Stimulated activated naive B cell treated with anti-CD40 and anti-IgM and Interleukin-4, amounts not matched to agents 10 μg/mL and 1 μg/mL and 100 μg/mL, for 72 hours (primary cell): ENCODE results near the gene ZNF778.
"Not testable (repeated sequence)": the region's sequence is repeated elsewhere in the genome, so short reads cannot be mapped to it uniquely, and the experiment has no call there.

Experiments used
- ATAC-seq, 2 donors: fragments of 150-1000 bp; cut with Tn5 transposase; replicated peaks; 2 replicates each; pipeline ENCODE4 v1.10.0; 2021; ENCODE audit warnings: moderate library complexity in 1 of 2
- DNase-seq: peaks from one replicate; pipeline ENCODE4 v3.0.0; 2021
- H3K27ac Mint-ChIP-seq: one replicate; pipeline ENCODE4 v1.8.0; 2022; ENCODE audit warnings: mild to moderate bottlenecking, mixed read lengths
- H3K27me3 Mint-ChIP-seq, 2 donors: one replicate each; pipeline ENCODE4 v1.8.0; 2022; ENCODE audit warnings: mixed read lengths in 2 of 2
- H3K36me3 Mint-ChIP-seq, 2 donors: one replicate each; pipeline ENCODE4 v1.8.0; 2022; ENCODE audit warnings: mixed read lengths in 2 of 2, mild to moderate bottlenecking in 1 of 2
- H3K4me1 Mint-ChIP-seq, 2 donors: one replicate each; pipeline ENCODE4 v1.8.0; 2022; ENCODE audit warnings: mixed read lengths in 2 of 2, mild to moderate bottlenecking in 1 of 2
- H3K4me3 Mint-ChIP-seq, 2 donors: one replicate each; pipeline ENCODE4 v1.8.0; 2022; ENCODE audit warnings: mild to moderate bottlenecking in 2 of 2, mixed read lengths in 2 of 2, moderate library complexity in 1 of 2
- H3K9me3 Mint-ChIP-seq, 2 donors: one replicate each; pipeline ENCODE4 v1.8.0; 2022; ENCODE audit warnings: mixed read lengths in 2 of 2, mild to moderate bottlenecking in 1 of 2

Gene ZNF778

DNA sequence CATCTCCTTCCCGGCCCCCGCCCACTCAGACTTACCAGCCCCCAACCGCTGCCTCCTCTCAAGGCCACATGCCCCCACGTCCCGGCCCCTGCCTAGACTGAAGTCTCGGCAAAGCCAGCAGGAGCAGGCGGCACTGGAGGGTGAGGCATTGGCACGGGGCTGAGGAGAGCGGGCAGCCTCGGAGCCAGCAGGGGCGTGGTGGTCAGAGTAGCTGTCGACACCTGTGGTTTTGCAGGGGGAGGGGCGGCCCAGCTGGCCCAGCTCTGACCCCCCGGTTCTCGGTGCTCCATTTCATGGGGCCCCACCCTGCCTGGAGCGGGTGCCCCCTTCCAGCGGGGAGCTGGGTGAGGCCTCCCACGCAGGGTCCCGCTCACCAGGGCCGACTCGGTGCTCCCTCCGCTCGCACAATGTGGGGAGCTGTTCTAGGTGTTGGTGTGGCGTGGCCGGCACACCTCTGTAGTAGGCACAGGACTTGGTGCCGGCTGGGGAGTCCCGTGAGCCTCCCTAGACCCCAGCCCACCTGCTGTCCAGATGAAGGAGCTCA lies 41.3 kb upstream of the ZNF778 start:
- Mint-ChIP-seq H3K4me3 (no peak overlapping the region), H3K36me3 (no peaks in the 10 kb centered on the region), H3K27me3 (peaks cover 6 to 12% of the 10 kb centered on the region in 2 donors), H3K4me1 (no peaks in the 10 kb centered on the region), H3K27ac (no peak overlapping the region), H3K9me3 (no peaks in the 10 kb centered on the region)
- DNase-seq (no peak), ATAC-seq (no peak)

DNA sequence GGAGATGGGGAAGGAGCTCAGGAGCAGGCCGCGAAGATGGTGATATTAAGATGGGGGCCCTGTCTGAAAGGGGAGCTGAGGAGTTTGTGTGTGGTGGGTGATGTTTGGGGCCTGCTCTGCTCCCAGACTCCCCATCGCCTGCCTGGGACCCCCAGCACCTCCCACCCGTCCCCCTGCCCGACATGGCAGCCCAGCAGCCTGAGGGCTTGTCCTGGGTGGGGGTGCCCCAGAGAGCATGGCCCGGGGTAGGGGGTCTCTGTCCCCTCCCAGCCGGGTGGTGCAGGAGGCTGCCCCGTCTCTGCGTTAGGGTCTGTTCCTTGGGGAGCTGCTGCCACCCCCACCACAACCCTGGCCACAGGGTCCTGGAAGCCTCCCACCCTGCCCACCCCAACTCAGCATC lies 40.8 kb upstream of the ZNF778 start:
- DNase-seq: no peak
- H3K4me1 Mint-ChIP-seq: no peaks in the 10 kb centered on the region
- peaks cover 11 to 12% of the 10 kb centered on the region in 2 donors for H3K27me3 Mint-ChIP-seq
- H3K9me3 Mint-ChIP-seq: no peaks in the 10 kb centered on the region
- no peaks in the 10 kb centered on the region for H3K36me3 Mint-ChIP-seq
- no peak overlapping the region for H3K4me3 Mint-ChIP-seq
- ATAC-seq: no peak
- H3K27ac Mint-ChIP-seq: no peak overlapping the region

DNA sequence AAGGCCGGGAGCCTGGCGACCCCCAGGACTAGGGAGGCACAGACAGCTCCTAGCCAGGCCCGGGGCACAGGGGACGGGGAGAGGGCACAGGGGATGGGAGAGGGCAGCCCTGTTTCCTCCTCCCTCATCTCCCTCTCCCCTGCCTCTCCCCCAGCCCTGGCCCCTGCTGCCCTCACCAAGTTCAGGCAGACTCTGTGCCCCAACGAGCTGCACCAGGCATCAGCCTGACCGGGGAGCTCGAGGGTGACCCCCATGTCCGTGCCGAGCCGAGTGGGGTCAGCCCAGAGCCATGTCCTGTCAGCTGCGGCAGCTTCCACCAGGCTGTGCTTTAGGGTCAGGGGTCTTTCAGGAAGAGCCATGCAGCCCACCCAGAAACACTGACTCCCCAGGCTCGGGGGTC lies 40.0 kb upstream of the ZNF778 start:
- Mint-ChIP-seq H3K27me3 (peaks cover 12% of the 10 kb centered on the region in 2 donors), H3K27ac (no peak overlapping the region), H3K9me3 (no peaks in the 10 kb centered on the region), H3K36me3 (no peaks in the 10 kb centered on the region), H3K4me1 (no peaks in the 10 kb centered on the region), H3K4me3 (no peak overlapping the region)
- no peak for DNase-seq
- ATAC-seq: no peak

DNA sequence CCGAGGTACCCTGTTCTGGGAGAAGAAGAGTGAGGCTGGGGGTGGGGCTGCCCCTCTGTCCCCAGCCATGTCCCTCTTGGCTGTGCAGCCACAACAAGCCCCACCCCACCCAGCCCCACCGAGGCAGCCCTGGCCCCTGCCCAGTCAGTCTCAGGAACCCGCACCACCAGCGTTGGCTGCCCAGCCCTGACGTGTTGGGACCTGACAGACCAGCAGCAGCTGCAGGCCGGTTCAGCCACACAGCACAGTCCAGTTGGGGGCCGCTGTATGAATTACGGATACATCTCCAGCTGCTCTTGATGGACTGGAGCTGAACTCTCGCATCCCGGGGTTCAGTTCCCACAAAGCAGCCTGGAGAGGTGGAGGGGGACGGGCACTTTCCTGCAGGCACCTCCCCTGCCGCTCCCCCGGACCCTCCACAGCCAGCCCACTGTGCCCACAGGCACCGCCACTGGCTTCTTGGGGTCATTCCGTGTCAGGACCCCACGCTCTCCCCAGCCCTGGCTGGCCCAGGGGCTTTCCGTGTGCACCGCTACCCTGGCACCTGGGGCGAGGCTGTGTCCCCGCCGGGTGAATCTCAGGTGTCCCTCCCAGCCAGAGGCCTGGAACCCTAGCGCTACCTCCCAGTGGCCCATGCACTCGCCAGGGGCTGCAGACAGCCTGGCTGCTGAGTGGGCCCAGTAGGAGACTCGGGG lies 38.9 kb upstream of the ZNF778 start:
- H3K4me3 Mint-ChIP-seq: no peak overlapping the region
- ATAC-seq (no peak), DNase-seq (no peak)
- H3K4me1 Mint-ChIP-seq: no peaks in the 10 kb centered on the region
- no peak overlapping the region for H3K27ac Mint-ChIP-seq
- peaks cover 12 to 17% of the 10 kb centered on the region in 2 donors for H3K27me3 Mint-ChIP-seq
- no peaks in the 10 kb centered on the region for H3K36me3 Mint-ChIP-seq
- no peaks in the 10 kb centered on the region for H3K9me3 Mint-ChIP-seq

DNA sequence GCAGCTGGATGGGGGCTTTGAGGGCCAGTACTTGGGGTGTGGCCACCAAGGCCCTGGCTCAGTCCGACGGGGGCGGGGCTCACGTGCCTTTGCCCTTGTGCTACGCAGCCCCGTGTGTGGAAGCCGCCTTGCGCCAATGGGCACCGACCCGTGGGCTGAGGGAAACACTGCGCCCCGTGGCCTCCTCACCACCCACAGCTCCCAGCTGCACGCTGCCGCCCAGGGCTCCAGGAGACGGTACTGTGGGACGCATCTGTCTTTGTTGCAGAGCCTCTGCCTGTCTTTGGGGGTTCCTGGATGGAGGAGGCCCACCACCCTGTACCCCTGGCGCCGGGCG lies 38.4 kb upstream of the ZNF778 start:
- DNase-seq (no peak), ATAC-seq (no peak)
- H3K27me3 Mint-ChIP-seq: peaks cover 12 to 17% of the 10 kb centered on the region in 2 donors
- no peaks in the 10 kb centered on the region for H3K36me3 Mint-ChIP-seq
- no peaks in the 10 kb centered on the region for H3K4me1 Mint-ChIP-seq
- no peaks in the 10 kb centered on the region for H3K9me3 Mint-ChIP-seq
- no peak overlapping the region for H3K4me3 Mint-ChIP-seq
- H3K27ac Mint-ChIP-seq: no peak overlapping the region

DNA sequence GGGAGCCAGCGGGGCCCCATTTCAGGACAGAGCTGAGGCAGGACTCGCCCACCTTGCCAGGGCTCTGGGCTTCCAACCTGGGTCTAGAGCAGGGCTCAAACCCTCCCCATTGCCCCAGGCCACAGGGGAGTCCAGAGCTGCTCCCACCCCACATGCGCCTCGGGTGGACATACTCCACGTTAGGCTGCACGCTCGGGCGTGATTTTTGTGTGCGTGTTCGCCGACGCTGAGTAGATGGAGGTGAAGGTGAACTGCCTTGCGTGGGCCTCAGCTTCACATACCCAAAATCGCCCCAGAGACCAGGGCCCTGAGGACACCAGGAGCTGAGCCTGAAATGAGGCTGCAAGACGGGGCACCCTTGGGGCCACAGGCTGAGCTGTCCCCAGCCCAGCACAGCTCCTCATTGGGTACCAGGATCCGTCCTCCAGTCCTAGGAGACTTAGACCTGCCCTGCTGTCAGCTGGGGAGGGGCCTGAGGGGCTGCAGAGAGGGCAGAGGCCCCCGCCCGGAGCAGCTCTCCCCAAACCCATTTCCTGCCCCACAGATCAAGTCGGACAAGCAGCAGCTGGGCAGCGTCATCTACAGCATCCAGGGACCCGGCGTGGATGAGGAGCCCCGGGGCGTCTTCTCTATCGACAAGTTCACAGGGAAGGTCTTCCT lies 37.7 kb upstream of the ZNF778 start:
- H3K27me3 Mint-ChIP-seq: peaks cover 12 to 17% of the 10 kb centered on the region in 2 donors
- H3K9me3 Mint-ChIP-seq: no peaks in the 10 kb centered on the region
- ATAC-seq: no peak
- H3K4me3 Mint-ChIP-seq: no peak overlapping the region
- H3K36me3 Mint-ChIP-seq: no peaks in the 10 kb centered on the region
- H3K27ac Mint-ChIP-seq: peak overlapping the region; percentile 14
- no peaks in the 10 kb centered on the region for H3K4me1 Mint-ChIP-seq
- DNase-seq: no peak

DNA sequence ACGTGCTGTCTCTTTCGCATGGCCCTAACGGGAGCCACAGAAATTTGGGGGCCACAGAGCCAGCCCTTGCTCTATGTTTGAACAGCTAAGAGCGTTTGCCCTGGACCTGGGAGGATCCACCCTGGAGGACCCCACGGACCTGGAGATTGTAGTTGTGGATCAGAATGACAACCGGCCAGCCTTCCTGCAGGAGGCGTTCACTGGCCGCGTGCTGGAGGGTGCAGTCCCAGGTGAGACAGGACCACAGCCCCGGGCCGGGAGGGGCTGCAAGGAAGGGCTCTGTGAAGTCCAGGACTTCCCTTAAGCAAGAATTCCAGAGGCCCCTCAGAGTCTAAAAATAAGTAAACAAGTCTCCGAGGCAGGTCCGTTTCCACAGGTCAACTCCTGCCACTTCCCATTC lies 34.0 kb upstream of the ZNF778 start:
- no peaks in the 10 kb centered on the region for H3K9me3 Mint-ChIP-seq
- no peak for DNase-seq
- H3K4me1 Mint-ChIP-seq: peaks cover 0 to 3% of the 10 kb centered on the region in 2 donors
- H3K27ac Mint-ChIP-seq: no peak overlapping the region
- no peak for ATAC-seq
- H3K36me3 Mint-ChIP-seq: peaks cover 0 to 4% of the 10 kb centered on the region in 2 donors
- no peak overlapping the region for H3K4me3 Mint-ChIP-seq
- H3K27me3 Mint-ChIP-seq: peaks cover 9 to 12% of the 10 kb centered on the region in 2 donors

DNA sequence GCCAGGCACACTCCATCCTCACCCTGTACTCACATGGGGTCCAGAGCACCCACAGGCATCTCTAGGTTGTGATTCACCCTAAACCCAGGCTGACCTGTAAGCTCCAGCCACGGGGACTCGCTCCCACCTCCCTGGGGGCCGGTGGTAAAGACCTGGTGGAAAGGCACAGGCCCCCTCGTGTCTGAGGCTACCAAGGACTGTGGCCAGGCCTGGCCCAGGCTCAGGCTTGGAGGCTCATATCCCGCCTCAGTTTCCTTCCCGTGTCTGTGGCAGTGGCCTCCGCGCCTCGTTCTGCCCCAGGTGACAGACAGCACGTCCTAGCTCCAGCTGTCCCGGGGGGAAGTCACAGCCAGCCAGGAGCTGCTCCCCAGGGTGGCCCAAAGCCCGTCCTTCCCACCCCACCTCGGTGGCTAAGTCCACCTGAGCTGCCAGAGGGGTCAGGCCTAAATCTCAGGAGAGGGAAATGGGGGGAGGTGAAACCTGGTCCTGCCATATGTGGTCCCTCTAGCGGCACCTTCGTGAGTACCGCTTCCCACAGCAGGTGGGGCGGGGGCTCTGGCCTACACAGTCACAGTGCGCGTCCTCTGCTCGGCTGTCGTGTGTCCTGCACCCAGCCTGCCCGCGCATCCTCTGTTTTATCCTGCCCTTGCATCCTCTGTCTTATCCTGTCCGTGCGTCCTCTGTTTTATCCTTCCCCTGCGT lies 33.4 kb upstream of the ZNF778 start:
- ATAC-seq (no peak), DNase-seq (no peak)
- H3K4me3 Mint-ChIP-seq: no peak overlapping the region
- H3K27ac Mint-ChIP-seq: peak overlapping the region; percentile 59
- H3K27me3 Mint-ChIP-seq: peaks cover 9 to 10% of the 10 kb centered on the region in 2 donors
- peaks cover 0 to 3% of the 10 kb centered on the region in 2 donors for H3K4me1 Mint-ChIP-seq
- peaks cover 0 to 4% of the 10 kb centered on the region in 2 donors for H3K36me3 Mint-ChIP-seq
- no peaks in the 10 kb centered on the region for H3K9me3 Mint-ChIP-seq

DNA sequence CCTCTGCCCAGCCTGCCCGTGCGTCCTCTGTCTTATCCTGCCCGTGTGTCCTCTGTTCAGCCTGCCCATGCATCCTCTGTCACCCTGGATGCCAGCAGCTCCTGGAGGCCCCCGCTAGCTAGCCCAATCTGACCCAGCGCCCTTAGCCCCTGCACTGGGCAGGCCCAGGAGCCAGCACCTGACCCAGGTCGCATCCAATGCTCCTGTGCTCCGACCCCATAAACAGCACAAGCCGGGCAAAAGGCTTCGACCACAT lies 32.9 kb upstream of the ZNF778 start:
- Mint-ChIP-seq H3K4me3 (no peak overlapping the region), H3K4me1 (peaks cover 0 to 3% of the 10 kb centered on the region in 2 donors), H3K27me3 (peaks cover 5 to 9% of the 10 kb centered on the region in 2 donors), H3K9me3 (no peaks in the 10 kb centered on the region), H3K36me3 (peaks cover 0 to 4% of the 10 kb centered on the region in 2 donors), H3K27ac (peak overlapping the region; percentile 59)
- no peak for DNase-seq
- no peak for ATAC-seq

DNA sequence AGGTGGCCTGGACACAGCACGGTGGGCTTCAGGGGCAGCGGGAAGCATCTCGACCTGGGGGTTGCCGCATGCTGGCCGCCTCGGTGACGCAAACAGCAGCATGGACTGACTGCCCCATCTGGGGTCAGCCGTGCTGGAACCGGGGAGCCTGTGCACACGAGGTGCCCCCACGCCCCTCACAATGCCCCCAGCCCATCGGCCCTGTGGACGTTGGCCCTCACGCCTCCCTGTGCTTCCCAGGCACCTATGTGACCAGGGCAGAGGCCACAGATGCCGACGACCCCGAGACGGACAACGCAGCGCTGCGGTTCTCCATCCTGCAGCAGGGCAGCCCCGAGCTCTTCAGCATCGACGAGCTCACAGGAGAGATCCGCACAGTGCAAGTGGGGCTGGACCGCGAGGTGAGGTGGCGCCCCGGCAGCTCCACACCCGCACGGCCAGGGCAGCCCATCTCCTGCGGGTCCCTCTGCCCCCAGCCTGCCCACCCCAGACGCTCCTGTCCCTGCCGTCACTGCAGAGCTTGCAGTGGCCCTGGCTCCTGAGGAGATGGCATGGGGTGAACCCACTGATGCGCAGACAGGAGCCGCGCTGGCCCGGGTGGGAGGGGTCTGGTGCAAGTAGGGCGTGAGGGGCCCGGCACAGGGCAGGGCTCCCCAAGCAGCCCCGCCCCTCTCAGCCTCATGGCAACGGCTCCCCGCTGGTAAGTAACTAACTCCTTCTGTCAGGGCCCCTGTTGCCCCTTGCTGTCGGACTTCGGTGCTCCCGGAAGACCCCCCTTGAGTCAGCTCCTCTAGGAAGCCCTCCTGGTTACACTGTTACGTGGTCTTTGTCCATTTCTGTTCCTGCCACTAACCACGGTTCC lies 32.3 kb upstream of the ZNF778 start:
- Mint-ChIP-seq H3K9me3 (no peaks in the 10 kb centered on the region), H3K4me1 (peaks cover 0 to 3% of the 10 kb centered on the region in 2 donors), H3K27me3 (peaks cover 5 to 9% of the 10 kb centered on the region in 2 donors), H3K36me3 (peaks cover 0 to 4% of the 10 kb centered on the region in 2 donors), H3K4me3 (peak overlapping the region in 1 of 2 donors; percentile 25), H3K27ac (no peak overlapping the region)
- no peak for DNase-seq
- no peak for ATAC-seq

DNA sequence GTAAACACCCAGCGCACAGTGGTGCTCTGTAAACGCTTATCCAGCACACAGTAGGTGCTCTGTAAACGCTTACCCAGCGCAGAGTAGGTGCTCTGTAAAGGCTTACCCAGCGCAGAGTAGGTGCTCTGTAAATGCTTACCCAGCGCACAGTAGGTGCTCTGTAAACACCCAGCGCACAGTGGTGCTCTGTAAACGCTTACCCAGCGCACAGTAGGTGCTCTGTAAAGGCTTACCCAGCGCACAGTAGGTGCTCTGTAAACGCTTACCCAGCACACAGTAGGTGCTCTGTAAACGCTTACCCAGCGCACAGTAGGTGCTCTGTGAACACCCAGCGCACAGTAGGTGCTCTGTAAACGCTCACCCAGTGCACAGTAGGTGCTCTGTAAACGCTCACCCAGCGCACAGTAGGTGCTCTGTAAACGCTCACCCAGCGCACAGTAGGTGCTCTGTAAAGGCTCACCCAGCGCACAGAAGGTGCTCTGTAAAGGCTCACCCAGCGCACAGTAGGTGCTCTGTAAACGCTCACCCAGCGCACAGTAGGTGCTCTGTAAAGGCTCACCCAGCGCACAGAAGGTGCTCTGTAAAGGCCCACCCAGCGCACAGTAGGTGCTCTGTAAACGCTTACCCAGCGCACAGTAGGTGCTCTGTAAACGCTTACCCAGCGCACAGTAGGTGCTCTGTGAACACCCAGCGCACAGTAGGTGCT lies 31.5 kb upstream of the ZNF778 start:
- not testable (repeated sequence) for ATAC-seq, H3K36me3 Mint-ChIP-seq, H3K27me3 Mint-ChIP-seq, H3K9me3 Mint-ChIP-seq, H3K27ac Mint-ChIP-seq, H3K4me3 Mint-ChIP-seq, H3K4me1 Mint-ChIP-seq, DNase-seq

DNA sequence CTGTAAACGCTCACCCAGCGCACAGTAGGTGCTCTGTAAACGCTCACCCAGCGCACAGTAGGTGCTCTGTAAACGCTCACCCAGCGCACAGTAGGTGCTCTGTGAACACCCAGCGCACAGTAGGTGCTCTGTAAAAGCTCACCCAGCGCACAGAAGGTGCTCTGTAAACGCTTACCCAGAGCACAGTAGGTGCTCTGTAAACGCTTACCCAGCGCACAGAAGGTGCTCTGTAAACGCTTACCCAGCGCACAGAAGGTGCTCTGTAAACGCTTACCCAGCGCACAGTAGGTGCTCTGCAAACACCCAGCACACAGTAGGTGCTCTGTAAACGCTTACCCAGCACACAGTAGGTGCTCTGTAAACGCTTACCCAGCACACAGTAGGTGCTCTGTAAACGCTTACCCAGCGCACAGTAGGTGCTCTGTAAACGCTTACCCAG lies 30.9 kb upstream of the ZNF778 start:
- H3K4me3 Mint-ChIP-seq, H3K36me3 Mint-ChIP-seq, H3K27me3 Mint-ChIP-seq, H3K9me3 Mint-ChIP-seq, H3K4me1 Mint-ChIP-seq, H3K27ac Mint-ChIP-seq, ATAC-seq, DNase-seq: not testable (repeated sequence)

DNA sequence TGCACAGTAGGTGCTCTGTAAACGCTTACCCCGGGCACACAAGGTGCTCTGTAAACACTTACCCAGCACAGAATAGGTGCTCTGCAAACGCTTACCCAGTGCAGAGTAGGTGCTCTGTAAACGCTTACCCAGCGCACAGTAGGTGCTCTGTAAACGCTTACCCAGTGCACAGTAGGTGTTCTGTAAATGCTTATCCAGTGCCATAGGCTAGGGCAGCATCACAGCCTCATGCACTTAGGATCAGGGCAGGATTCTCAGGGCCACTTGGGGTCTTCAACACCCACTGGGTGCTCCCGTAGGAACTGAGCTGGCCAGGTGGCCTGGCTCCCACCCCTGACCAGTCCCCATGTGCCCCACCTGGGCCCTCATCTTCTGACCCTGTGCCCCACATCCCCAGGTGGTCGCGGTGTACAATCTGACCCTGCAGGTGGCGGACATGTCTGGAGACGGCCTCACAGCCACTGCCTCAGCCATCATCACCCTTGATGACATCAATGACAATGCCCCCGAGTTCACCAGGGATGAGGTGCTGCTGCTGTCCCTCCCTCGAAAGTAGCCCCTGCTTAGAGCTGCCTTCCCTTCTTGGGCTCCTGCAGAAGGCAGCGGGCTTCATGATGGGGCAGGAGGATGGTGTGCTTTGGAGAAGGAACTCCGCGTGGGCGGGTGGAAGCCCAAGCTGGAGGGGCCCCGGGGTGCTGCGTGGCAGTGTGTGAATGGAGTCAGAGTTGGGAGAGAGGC lies 30.3 kb upstream of the ZNF778 start:
- H3K27me3 Mint-ChIP-seq: peaks cover 0 to 5% of the 10 kb centered on the region in 2 donors
- peak; percentile 74 for ATAC-seq
- peak overlapping the region; percentile 79 for H3K27ac Mint-ChIP-seq
- peak overlapping the region in 1 of 2 donors; percentile 53 for H3K4me3 Mint-ChIP-seq
- no peaks in the 10 kb centered on the region for H3K9me3 Mint-ChIP-seq
- H3K36me3 Mint-ChIP-seq: peaks cover 0 to 4% of the 10 kb centered on the region in 2 donors
- peak; percentile 40 for DNase-seq
- H3K4me1 Mint-ChIP-seq: peaks cover 0 to 3% of the 10 kb centered on the region in 2 donors
